Neural cell (in vitro differentiated cells): ENCODE data around the gene EML4. TPM values are rescaled to one million over a fixed set of nuclear protein-coding genes. Genes with fewer than 3 reads are reported as not detected.

Experiments used
- H2AFZ ChIP-seq: fragments of 200-600, 300-800 bp; sonication (generic), shearing (Covaris generic); 2 replicates; pipeline ENCODE4 v1.6.0; 2014; ENCODE audit warnings: low read depth, mild to moderate bottlenecking, antibody characterized with exemption, low read length, moderate library complexity
- H3F3A ChIP-seq: fragments of 200-600 bp; shearing (Covaris generic); 2 replicates; pipeline ENCODE4 v1.6.1; 2016; ENCODE audit warnings: mild to moderate bottlenecking, moderate library complexity, mixed read lengths, antibody characterized with exemption, low read length; ENCODE audit not compliant: insufficient read depth, poor library complexity, severe bottlenecking
- H3K27ac ChIP-seq: fragments of 200-600, 300-800 bp; sonication (generic), shearing (Covaris generic); 2 replicates; pipeline ENCODE4 v1.5.1; 2014; ENCODE audit warnings: mild to moderate bottlenecking, low read length, moderate library complexity
- H3K27me3 ChIP-seq: fragments of 300-800, 200-600 bp; sonication (generic), shearing (Covaris generic); 2 replicates; pipeline ENCODE4 v1.6.0; 2014; ENCODE audit warnings: mild to moderate bottlenecking, low read depth, low read length, moderate library complexity; ENCODE audit not compliant: insufficient read depth
- H3K36me3 ChIP-seq: fragments of 300-800, 200-600 bp; sonication (generic), shearing (Covaris generic); 2 replicates; pipeline ENCODE4 v1.5.1; 2014; ENCODE audit warnings: mild to moderate bottlenecking, antibody characterized with exemption, low read length, moderate library complexity; ENCODE audit not compliant: insufficient read depth
- H3K4me2 ChIP-seq: fragments of 300-800, 200-600 bp; sonication (generic), shearing (Covaris generic); 2 replicates; pipeline ENCODE4 v1.6.0; 2014; ENCODE audit warnings: mild to moderate bottlenecking, low read length
- H3K4me3 ChIP-seq: fragments of 300-800, 200-600 bp; sonication (generic), shearing (Covaris generic); 2 replicates; pipeline ENCODE4 v1.5.1; 2014; ENCODE audit warnings: mild to moderate bottlenecking, low read length, moderate library complexity
- H3K79me2 ChIP-seq: fragments of 200-600 bp; shearing (Covaris generic); replicated peaks from 2 replicates; pipeline ENCODE4 v1.6.0; 2014; ENCODE audit warnings: mild to moderate bottlenecking, low read length, moderate library complexity; ENCODE audit not compliant: insufficient read depth
- H3K9ac ChIP-seq: fragments of 300-800, 200-600 bp; sonication (generic), shearing (Covaris generic); 2 replicates; pipeline ENCODE4 v1.6.1; 2016; ENCODE audit warnings: mild to moderate bottlenecking, low read length, mixed read lengths
- H3K9me2 ChIP-seq: fragments of 200-600 bp; shearing (Covaris generic); 2 replicates; pipeline ENCODE4 v1.6.1; 2016; ENCODE audit warnings: mild to moderate bottlenecking, low read length, mixed read lengths; ENCODE audit not compliant: insufficient read depth
- H3K9me3 ChIP-seq: fragments of 200-600, 300-800 bp; sonication (generic), shearing (Covaris generic); 2 replicates; pipeline ENCODE4 v1.6.1; 2016; ENCODE audit warnings: mild to moderate bottlenecking, mixed run types, low read length, moderate library complexity, mixed read lengths
- H4K20me1 ChIP-seq: fragments of 200-600 bp; shearing (Covaris generic); 2 replicates; pipeline ENCODE4 v1.6.1; 2016; ENCODE audit warnings: mild to moderate bottlenecking, mixed run types; ENCODE audit not compliant: insufficient read depth
- EP300 ChIP-seq: fragments of 450-650 bp; conservative IDR thresholded peaks from 2 replicates; pipeline ENCODE4 v1.6.1; 2014; ENCODE audit warnings: antibody characterized with exemption, mild to moderate bottlenecking, moderate library complexity; ENCODE audit not compliant: poor library complexity, severe bottlenecking
- EZH2 ChIP-seq: fragments of 200-600, 300-800 bp; shearing (Covaris generic), sonication (generic); IDR thresholded peaks from 2 replicates; pipeline ENCODE4 v1.6.1; 2014; ENCODE audit warnings: antibody characterized with exemption, low read length, borderline replicate concordance, mild to moderate bottlenecking; ENCODE audit not compliant: insufficient read depth, poor library complexity, severe bottlenecking
- RAD21 ChIP-seq: fragments of 450-650 bp; conservative IDR thresholded peaks from 2 replicates; pipeline ENCODE4 v1.6.1; 2014; ENCODE audit warnings: antibody characterized with exemption, mild to moderate bottlenecking, moderate library complexity
- REST ChIP-seq: IDR thresholded peaks from 2 replicates; pipeline ENCODE4 v1.6.1; 2012; ENCODE audit warnings: borderline replicate concordance
- SMC3 ChIP-seq: fragments of 450-650 bp; conservative IDR thresholded peaks from 2 replicates; pipeline ENCODE4 v1.6.1; 2014; ENCODE audit warnings: antibody characterized with exemption, mild to moderate bottlenecking, moderate library complexity; ENCODE audit not compliant: poor library complexity
- polyA plus RNA-seq: library from polyadenylated mRNA; depleted of rRNA; stranded (reverse); fragments of >200 nt; gene quantifications from 2 replicates; pipeline ENCODE4 v1.2.3, GENCODE V29; 2014

The EML4 gene
- polyA plus RNA-seq, 1 donor from 2014 or later: 33.9 TPM

DNA sequence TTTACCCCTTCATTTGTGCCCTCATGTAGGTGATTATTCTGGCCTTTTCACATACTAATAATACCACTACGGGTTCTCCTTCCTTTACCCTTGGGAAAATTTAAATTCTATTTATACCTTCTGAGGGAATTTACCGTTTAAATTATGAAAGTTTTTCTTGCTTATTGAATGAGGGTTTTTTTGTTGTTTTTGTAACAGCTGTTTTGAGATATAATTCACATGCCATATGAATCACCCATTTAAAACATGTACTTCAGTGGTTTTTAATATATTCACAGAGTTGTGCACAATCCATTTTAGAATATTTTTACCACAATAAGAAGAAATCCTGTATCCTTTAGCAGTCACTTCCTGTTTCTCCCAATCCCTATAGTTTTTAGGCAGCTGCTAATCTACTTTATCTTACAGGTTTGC, 54.7 kb downstream of the EML4 start:
- TF ChIP-seq EZH2 (no peak), EP300 (no peak)
- H3K9me2 ChIP-seq: no peaks in the 10 kb centered on the region
- H3K4me3 ChIP-seq: no peak overlapping the region
- H3K27me3 ChIP-seq: no peaks in the 10 kb centered on the region
- H3K36me3 ChIP-seq: no peaks in the 10 kb centered on the region
- no peak overlapping the region for H3K4me2 ChIP-seq
- no peaks in the 10 kb centered on the region for H3F3A ChIP-seq
- H3K79me2 ChIP-seq: no peaks in the 10 kb centered on the region
- H3K9ac ChIP-seq: no peak overlapping the region
- no peaks in the 10 kb centered on the region for H3K9me3 ChIP-seq
- H4K20me1 ChIP-seq: no peaks in the 10 kb centered on the region
- no peak overlapping the region for H2AFZ ChIP-seq
- no peak overlapping the region for H3K27ac ChIP-seq

DNA sequence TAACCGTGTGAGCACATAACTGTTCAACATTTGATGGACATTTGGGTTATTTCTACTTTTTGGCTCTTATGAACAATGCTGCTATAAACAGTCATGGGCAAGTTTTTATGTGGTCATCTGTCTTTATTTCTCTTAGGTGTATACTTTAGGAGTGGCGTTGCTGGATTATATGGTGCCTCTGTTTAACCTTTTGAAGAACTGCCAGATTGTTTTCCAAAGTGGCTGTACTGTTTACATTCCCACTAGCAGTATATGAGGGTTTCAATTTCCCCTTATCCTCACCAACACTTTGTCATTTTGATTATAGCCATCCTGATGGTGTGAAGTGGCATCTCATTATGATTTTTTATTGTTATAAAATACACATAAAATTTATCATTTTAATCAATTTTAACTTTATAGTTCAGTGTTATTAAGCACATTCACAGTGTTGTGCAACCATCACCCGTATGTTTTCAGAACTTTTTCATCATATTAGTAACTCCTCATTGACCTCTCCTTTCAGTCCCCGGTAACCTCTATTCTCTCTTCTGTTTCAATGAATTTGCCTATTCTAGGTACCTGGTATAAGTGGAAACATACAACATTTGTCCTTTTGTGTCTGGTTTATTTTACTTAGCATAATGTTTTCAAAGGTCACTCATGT, 55.4 kb downstream of the EML4 start:
- no peaks in the 10 kb centered on the region for H3F3A ChIP-seq
- no peak overlapping the region for H3K4me3 ChIP-seq
- H3K4me2 ChIP-seq: no peak overlapping the region
- H4K20me1 ChIP-seq: no peaks in the 10 kb centered on the region
- no peaks in the 10 kb centered on the region for H3K9me2 ChIP-seq
- H3K36me3 ChIP-seq: no peaks in the 10 kb centered on the region
- no peaks in the 10 kb centered on the region for H3K27me3 ChIP-seq
- H3K79me2 ChIP-seq: no peaks in the 10 kb centered on the region
- no peak for TF ChIP-seq RAD21
- no peak for TF ChIP-seq SMC3
- no peak for TF ChIP-seq EZH2
- H3K9ac ChIP-seq: no peak overlapping the region
- H3K9me3 ChIP-seq: no peaks in the 10 kb centered on the region
- H2AFZ ChIP-seq: no peak overlapping the region
- no peak overlapping the region for H3K27ac ChIP-seq

DNA sequence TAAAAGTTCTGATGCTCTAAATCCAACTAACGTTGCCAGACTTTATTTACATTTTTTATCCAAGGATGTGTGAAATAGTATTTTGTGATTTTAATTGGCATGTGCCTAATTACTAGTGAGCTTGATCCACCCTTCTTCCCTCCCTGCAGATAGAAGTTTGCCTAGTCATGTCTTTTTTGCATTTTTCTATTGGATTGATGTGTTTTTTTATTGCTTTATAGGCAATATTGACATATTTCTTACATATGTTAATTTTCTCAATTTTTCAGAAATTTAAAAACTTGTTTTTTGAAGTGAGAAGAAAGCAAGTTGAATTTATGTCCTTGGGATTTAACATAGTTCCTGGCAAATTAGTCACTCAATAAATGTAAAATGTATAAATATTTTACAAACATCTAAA, 56.4 kb downstream of the EML4 start:
- Histone ChIP-seq H3K4me2 (no peak overlapping the region), H3K9me2 (no peaks in the 10 kb centered on the region), H3K36me3 (no peaks in the 10 kb centered on the region), H3K9me3 (no peaks in the 10 kb centered on the region), H3K9ac (no peak overlapping the region), H3K79me2 (no peaks in the 10 kb centered on the region), H3K27me3 (no peaks in the 10 kb centered on the region), H3F3A (no peaks in the 10 kb centered on the region), H4K20me1 (no peaks in the 10 kb centered on the region), H2AFZ (no peak overlapping the region), H3K4me3 (no peak overlapping the region), H3K27ac (no peak overlapping the region)
- no peak for TF ChIP-seq REST
